Measurements from ENCODE around the gene SPATA31C1.
"Not testable (repeated sequence)": the region's sequence is repeated elsewhere in the genome, so short reads cannot be mapped to it uniquely, and the experiment has no call there.

Gene SPATA31C1

GRCh38 chr9:87909310-87910041 lies 8.3 kb upstream of the SPATA31C1 start:
- TF ChIP-seq TOX (CRISPR knock-in tag; IDR thresholded peaks at IDR 0.05; ENCODE audit: borderline replicate concordance): no peak
- TF ChIP-seq SNAI2 (CRISPR knock-in tag; IDR thresholded peaks at IDR 0.05): no peak
- no peak for ATAC-seq

DNA sequence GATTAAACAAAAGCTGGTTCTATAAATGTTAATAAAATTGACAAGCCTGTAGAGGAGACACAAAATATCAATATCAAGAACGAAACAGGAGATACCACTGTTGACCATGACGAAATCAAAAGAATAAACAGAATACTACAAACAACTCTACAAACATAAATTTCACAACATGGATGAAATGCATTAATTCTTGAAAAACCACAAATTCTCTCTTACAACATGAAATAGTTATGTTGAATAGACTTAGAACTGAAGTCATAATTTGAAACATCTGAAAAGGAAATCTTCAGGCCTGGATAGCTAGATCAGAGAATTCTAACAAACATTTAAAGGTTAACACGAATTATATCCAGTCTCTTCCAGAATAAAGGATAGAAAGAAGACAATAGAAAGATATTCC lies 6.9 kb upstream of the SPATA31C1 start:
- TF ChIP-seq SNAI2 (CRISPR knock-in tag; IDR thresholded peaks at IDR 0.05) (no peak), ZFP30 (CRISPR knock-in tag; IDR thresholded peaks at IDR 0.05) (no peak), POU6F1 (CRISPR knock-in tag; IDR thresholded peaks at IDR 0.05; ENCODE audit: borderline replicate concordance, low read depth) (no peak)
- no peak for ATAC-seq

DNA sequence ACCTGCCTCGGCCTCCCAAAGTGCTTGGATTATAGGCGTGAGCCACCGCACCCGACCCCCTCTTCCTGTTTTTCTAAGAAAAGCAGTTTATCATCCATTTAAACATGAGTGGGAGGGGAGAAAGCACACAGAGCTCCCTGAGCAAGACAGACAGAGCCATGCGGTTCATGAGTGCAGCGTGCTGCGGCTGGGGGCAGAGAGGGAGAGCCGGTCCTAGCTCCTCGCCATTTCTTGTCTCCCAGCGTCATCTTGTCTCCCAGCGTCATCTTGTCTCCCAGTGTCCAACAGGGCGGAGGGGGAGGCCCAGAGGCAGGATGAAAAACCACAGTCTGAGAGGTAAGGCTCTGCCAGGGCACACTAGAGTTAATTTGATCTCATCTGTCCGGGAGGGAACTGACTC lies 1.3 kb downstream of the SPATA31C1 start:
- not testable (repeated sequence) for ATAC-seq

DNA sequence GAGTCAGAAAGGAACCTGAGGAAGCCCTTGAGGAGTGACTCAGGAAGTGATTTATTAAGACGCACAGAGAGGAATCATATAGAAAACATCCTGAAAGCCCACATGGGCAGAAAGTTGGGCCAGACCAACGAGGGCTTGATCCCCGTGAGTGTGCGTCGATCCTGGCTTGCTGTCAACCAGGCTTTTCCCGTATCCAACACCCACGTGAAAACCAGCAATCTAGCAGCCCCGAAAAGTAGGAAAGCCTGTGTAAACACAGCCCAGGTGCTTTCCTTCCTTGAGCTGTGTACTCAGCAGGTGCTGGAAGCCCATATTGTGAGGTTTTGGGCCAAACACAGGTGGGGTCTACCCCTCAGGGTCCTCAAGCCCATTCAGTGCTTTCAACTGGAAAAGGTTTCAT lies 3.8 kb downstream of the SPATA31C1 start:
- ATAC-seq: not testable (repeated sequence)

DNA sequence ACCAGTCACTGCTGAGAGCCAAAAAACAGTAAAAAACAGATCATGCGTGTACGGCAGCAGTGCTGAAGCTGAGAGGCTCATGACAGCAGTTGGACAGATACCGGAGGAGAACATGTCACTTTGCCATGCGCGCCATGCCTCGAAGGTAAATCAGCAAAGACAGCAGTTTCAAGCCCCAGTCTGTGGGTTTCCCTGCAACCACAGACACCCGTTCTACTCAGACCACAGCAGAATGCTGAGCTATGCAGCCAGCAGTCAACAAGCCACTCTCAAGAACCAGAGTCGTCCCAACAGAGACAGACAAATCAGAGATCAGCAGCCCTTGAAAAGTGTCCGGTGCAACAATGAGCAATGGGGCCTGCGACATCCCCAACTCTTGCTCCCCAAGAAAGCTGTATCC lies 5.2 kb downstream of the SPATA31C1 start:
- not testable (repeated sequence) for ATAC-seq

GRCh38 chr9:87924851-87925250 lies 7.1 kb downstream of the SPATA31C1 start:
- not testable (repeated sequence) for ATAC-seq

GRCh38 chr9:87929152-87929551 lies 11.4 kb downstream of the SPATA31C1 start:
- not testable (repeated sequence) for ATAC-seq

- not testable (repeated sequence) for ATAC-seq
These were observed 16.7 kb downstream of the SPATA31C1 start for GRCh38 chr9:87934444-87934843.

GRCh38 chr9:87937352-87937751 lies 19.6 kb downstream of the SPATA31C1 start:
- ATAC-seq: not testable (repeated sequence)

GRCh38 chr9:87937918-87938317 lies 20.2 kb downstream of the SPATA31C1 start:
- ATAC-seq: not testable (repeated sequence)

- not testable (repeated sequence) for ATAC-seq
These were observed 20.6 kb downstream of the SPATA31C1 start for GRCh38 chr9:87938336-87938735.

- not testable (repeated sequence) for ATAC-seq
These were observed 21.3 kb downstream of the SPATA31C1 start for GRCh38 chr9:87939096-87939495.

DNA sequence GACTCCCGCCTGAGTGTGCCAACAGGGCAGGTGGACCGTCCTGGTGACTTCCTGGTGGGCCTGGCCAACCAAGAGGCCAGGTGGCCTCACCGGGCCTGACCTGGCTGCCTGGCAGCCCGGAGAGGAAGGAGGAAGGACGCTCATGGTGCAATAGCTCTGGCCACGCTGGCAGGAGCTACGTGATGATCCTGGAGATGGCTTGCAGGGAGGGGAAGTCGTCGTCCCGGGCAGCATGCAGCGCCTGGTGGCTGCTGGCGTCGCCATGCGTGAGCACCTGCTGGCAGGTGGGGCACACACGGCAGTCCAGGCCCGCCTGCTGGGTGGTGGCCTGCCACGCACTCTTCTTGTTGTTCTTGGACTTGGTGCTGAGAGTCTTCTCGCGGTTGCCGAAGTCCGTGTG lies 26.3 kb downstream of the SPATA31C1 start:
- no peak for TF ChIP-seq OSR1 (CRISPR knock-in tag; IDR thresholded peaks at IDR 0.05)
- no peak for TF ChIP-seq BACH2 (CRISPR knock-in tag; IDR thresholded peaks at IDR 0.05; ENCODE audit: borderline replicate concordance)
- TF ChIP-seq TOX (CRISPR knock-in tag; IDR thresholded peaks at IDR 0.05; ENCODE audit: borderline replicate concordance): no peak
- no peak for ATAC-seq

- no peak for ATAC-seq
- TF ChIP-seq ZC3H10 (CRISPR knock-in tag; IDR thresholded peaks at IDR 0.05): no peak
- TF ChIP-seq ARNTL (CRISPR knock-in tag; IDR thresholded peaks at IDR 0.05; ENCODE audit: borderline replicate concordance, low read depth): no peak
- no peak for TF ChIP-seq RARB (CRISPR knock-in tag; IDR thresholded peaks at IDR 0.05)
- no peak for TF ChIP-seq ESRRG (CRISPR knock-in tag; IDR thresholded peaks at IDR 0.05)
- TF ChIP-seq TCF4 (CRISPR knock-in tag; IDR thresholded peaks at IDR 0.05; ENCODE audit: borderline replicate concordance): no peak
- TF ChIP-seq, protein P1, sequence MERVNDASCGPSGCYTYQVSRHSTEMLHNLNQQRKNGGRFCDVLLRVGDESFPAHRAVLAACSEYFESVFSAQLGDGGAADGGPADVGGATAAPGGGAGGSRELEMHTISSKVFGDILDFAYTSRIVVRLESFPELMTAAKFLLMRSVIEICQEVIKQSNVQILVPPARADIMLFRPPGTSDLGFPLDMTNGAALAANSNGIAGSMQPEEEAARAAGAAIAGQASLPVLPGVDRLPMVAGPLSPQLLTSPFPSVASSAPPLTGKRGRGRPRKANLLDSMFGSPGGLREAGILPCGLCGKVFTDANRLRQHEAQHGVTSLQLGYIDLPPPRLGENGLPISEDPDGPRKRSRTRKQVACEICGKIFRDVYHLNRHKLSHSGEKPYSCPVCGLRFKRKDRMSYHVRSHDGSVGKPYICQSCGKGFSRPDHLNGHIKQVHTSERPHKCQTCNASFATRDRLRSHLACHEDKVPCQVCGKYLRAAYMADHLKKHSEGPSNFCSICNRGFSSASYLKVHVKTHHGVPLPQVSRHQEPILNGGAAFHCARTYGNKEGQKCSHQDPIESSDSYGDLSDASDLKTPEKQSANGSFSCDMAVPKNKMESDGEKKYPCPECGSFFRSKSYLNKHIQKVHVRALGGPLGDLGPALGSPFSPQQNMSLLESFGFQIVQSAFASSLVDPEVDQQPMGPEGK (CRISPR knock-in tag; IDR thresholded peaks at IDR 0.05; ENCODE audit: borderline replicate concordance): no peak
- TF ChIP-seq GLIS3 (CRISPR knock-in tag; IDR thresholded peaks at IDR 0.05): no peak
- TF ChIP-seq PPARA (CRISPR knock-in tag; IDR thresholded peaks at IDR 0.05; ENCODE audit: borderline replicate concordance): no peak
- TF ChIP-seq ZNF8 (CRISPR knock-in tag; IDR thresholded peaks at IDR 0.05): no peak
These were observed 26.9 kb downstream of the SPATA31C1 start for GRCh38 chr9:87944682-87945081.

Measured in SK-N-SH treated with all-trans-retinoic acid at 6 μM for 48 hours (cell line).